ENCODE results near the gene CCR2. TPM values are rescaled to one million over a fixed set of nuclear protein-coding genes. Genes with fewer than 3 reads are reported as not detected.

The CCR2 gene
- polyA plus RNA-seq, 1 donor from 2014 or later: not detected

DNA sequence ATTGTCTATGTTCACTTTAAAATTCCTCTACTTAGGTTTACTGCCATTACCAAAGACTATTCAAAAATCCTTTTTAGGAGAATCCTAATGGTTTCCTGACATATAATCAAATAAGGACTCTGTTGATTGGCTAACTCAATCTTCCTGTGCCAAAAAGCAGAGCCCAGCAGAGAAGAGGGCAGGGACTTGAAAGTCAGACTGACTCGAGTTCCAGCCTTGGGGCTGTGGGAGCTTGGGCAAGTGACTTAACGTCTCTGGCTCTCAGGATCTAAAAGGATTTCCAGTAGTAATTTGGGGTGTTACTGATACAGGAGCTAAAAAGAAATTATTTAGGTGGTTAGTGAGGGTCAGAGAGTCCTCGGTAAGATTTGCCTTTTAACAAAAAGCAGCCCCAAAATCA lies 27.7 kb downstream of the CCR2 start:
- no peak overlapping the region for H3K9ac ChIP-seq (ENCODE audit: low read length)
- H3K4me2 ChIP-seq (ENCODE audit: low read length): no peak overlapping the region
- H3K36me3 ChIP-seq (ENCODE audit: insufficient read depth, low read length): no peaks in the 10 kb centered on the region
- no peak overlapping the region for H3K4me3 ChIP-seq (ENCODE audit: low read length)
- no peak overlapping the region for H2AFZ ChIP-seq (ENCODE audit: low read depth, low read length)
- H3K27me3 ChIP-seq (ENCODE audit: insufficient read depth, low read depth, low read length): no peaks in the 10 kb centered on the region
- H3F3A ChIP-seq (ENCODE audit: insufficient read depth, low read length, poor library complexity, severe bottlenecking): no peaks in the 10 kb centered on the region
- TF ChIP-seq EZH2 (IDR thresholded peaks at IDR 0.05; ENCODE audit: borderline replicate concordance, insufficient read depth, low read length, poor library complexity, severe bottlenecking): no peak
- TF ChIP-seq, protein P1, sequence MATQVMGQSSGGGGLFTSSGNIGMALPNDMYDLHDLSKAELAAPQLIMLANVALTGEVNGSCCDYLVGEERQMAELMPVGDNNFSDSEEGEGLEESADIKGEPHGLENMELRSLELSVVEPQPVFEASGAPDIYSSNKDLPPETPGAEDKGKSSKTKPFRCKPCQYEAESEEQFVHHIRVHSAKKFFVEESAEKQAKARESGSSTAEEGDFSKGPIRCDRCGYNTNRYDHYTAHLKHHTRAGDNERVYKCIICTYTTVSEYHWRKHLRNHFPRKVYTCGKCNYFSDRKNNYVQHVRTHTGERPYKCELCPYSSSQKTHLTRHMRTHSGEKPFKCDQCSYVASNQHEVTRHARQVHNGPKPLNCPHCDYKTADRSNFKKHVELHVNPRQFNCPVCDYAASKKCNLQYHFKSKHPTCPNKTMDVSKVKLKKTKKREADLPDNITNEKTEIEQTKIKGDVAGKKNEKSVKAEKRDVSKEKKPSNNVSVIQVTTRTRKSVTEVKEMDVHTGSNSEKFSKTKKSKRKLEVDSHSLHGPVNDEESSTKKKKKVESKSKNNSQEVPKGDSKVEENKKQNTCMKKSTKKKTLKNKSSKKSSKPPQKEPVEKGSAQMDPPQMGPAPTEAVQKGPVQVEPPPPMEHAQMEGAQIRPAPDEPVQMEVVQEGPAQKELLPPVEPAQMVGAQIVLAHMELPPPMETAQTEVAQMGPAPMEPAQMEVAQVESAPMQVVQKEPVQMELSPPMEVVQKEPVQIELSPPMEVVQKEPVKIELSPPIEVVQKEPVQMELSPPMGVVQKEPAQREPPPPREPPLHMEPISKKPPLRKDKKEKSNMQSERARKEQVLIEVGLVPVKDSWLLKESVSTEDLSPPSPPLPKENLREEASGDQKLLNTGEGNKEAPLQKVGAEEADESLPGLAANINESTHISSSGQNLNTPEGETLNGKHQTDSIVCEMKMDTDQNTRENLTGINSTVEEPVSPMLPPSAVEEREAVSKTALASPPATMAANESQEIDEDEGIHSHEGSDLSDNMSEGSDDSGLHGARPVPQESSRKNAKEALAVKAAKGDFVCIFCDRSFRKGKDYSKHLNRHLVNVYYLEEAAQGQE (IDR thresholded peaks at IDR 0.05; ENCODE audit: borderline replicate concordance): no peak
- TF ChIP-seq, protein P2, sequence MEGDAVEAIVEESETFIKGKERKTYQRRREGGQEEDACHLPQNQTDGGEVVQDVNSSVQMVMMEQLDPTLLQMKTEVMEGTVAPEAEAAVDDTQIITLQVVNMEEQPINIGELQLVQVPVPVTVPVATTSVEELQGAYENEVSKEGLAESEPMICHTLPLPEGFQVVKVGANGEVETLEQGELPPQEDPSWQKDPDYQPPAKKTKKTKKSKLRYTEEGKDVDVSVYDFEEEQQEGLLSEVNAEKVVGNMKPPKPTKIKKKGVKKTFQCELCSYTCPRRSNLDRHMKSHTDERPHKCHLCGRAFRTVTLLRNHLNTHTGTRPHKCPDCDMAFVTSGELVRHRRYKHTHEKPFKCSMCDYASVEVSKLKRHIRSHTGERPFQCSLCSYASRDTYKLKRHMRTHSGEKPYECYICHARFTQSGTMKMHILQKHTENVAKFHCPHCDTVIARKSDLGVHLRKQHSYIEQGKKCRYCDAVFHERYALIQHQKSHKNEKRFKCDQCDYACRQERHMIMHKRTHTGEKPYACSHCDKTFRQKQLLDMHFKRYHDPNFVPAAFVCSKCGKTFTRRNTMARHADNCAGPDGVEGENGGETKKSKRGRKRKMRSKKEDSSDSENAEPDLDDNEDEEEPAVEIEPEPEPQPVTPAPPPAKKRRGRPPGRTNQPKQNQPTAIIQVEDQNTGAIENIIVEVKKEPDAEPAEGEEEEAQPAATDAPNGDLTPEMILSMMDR (IDR thresholded peaks at IDR 0.05; ENCODE audit: poor library complexity, severe bottlenecking): no peak
- TF ChIP-seq EP300 (conservative IDR thresholded peaks at IDR 0.05; ENCODE audit: poor library complexity, severe bottlenecking): no peak
- no peak for TF ChIP-seq TAF1 (IDR thresholded peaks at IDR 0.05; ENCODE audit: low read depth)
- TF ChIP-seq RAD21 (conservative IDR thresholded peaks at IDR 0.05): no peak
- no peak for TF ChIP-seq MXI1 (conservative IDR thresholded peaks at IDR 0.05; ENCODE audit: poor library complexity, severe bottlenecking)
- TF ChIP-seq SMC3 (conservative IDR thresholded peaks at IDR 0.05; ENCODE audit: poor library complexity): no peak
- no peak for TF ChIP-seq POLR2AphosphoS5 (IDR thresholded peaks at IDR 0.05)
- H3K9me3 ChIP-seq (ENCODE audit: low read length): no peaks in the 10 kb centered on the region
- no peaks in the 10 kb centered on the region for H4K20me1 ChIP-seq (ENCODE audit: insufficient read depth)
- H3K27ac ChIP-seq (ENCODE audit: low read length): no peak overlapping the region
- no peaks in the 10 kb centered on the region for H3K79me2 ChIP-seq (replicated peaks; ENCODE audit: insufficient read depth, low read length)
- no peaks in the 10 kb centered on the region for H3K9me2 ChIP-seq (ENCODE audit: insufficient read depth, low read length)

DNA sequence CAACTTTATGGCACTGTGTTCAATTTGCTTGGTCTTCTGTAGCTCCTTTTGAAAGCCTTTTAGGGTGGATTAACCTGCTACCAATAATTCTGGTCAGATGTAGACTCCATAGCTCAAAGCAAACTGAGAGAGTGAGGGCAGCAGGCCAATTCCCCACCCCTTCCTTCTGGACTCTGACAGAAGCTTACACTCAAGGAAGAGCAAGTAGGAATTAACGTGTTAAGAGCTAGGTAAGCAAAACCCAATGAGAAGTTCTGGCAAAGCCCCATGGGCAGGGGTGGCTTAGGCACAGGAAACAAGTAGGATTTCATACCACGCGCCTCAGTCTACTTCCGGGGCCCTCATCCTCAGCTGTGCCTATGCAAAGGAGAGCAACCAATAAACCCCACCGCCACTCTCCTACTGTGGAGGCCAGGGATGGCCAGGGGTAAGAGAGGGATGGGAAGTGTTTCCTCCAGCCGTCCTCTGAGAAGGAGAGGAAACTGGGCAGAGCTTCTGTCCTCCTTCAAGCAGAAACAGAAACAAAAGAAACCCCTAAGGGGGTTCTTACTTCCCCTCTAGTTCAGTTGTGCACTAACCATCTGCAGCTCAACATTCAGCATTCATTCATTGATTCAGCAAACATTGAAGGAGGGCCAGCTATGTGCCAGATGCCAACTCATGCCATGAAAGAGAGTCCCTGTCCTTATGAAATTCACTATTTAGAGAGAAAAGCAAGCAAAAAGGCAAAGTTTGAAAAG lies 29.5 kb downstream of the CCR2 start:
- no peak overlapping the region for H2AFZ ChIP-seq (ENCODE audit: low read depth, low read length)

More for the DNA sequence above, 29.5 kb downstream of the CCR2 start:
- H3K9ac ChIP-seq (ENCODE audit: low read length): no peak overlapping the region
- no peak for TF ChIP-seq POLR2AphosphoS5 (IDR thresholded peaks at IDR 0.05)
- no peak for TF ChIP-seq SMC3 (conservative IDR thresholded peaks at IDR 0.05; ENCODE audit: poor library complexity)
- H3K27me3 ChIP-seq (ENCODE audit: insufficient read depth, low read depth, low read length): no peaks in the 10 kb centered on the region
- no peaks in the 10 kb centered on the region for H4K20me1 ChIP-seq (ENCODE audit: insufficient read depth)
- no peak overlapping the region for H3K27ac ChIP-seq (ENCODE audit: low read length)
- H3K4me2 ChIP-seq (ENCODE audit: low read length): no peak overlapping the region
- no peak overlapping the region for H3K4me3 ChIP-seq (ENCODE audit: low read length)
- no peaks in the 10 kb centered on the region for H3K9me3 ChIP-seq (ENCODE audit: low read length)
- no peaks in the 10 kb centered on the region for H3K36me3 ChIP-seq (ENCODE audit: insufficient read depth, low read length)
- no peaks in the 10 kb centered on the region for H3F3A ChIP-seq (ENCODE audit: insufficient read depth, low read length, poor library complexity, severe bottlenecking)
- H3K9me2 ChIP-seq (ENCODE audit: insufficient read depth, low read length): no peaks in the 10 kb centered on the region
- no peaks in the 10 kb centered on the region for H3K79me2 ChIP-seq (replicated peaks; ENCODE audit: insufficient read depth, low read length)

Data from neural cell (in vitro differentiated cells).